Measurements from ENCODE around the gene ARL14EPL.

- no peak for TF ChIP-seq SUZ12 (IDR thresholded peaks at IDR 0.05; ENCODE audit: extremely low read depth, insufficient read depth, insufficient read length)
- TF ChIP-seq ZNF274 (IDR thresholded peaks at IDR 0.05; ENCODE audit: low read depth, low read length), result no peak
- no peak for TF ChIP-seq YY1 (IDR thresholded peaks at IDR 0.05; ENCODE audit: insufficient read depth, insufficient read length)
Observed at GRCh38 chr5:115983519-115983918, 48.8 kb upstream of the ARL14EPL start.
